ENCODE data around the gene TRIM37.

Gene TRIM37

GRCh38 chr17:58998871-58999270, 107.8 kb downstream of the TRIM37 start:
- H3K79me2 ChIP-seq (ENCODE audit: insufficient read depth, low read length), result no peaks in the 10 kb centered on the region
- H3K27ac ChIP-seq (ENCODE audit: low read length), result no peak overlapping the region
- H3K9me3 ChIP-seq (ENCODE audit: insufficient read depth, low read length, severe bottlenecking), result no peaks in the 10 kb centered on the region
- H3K4me2 ChIP-seq (ENCODE audit: insufficient read depth, low read length), result no peak overlapping the region
- TF ChIP-seq CTCF (IDR thresholded peaks at IDR 0.05; ENCODE audit: borderline replicate concordance, extremely low read depth, low read length, poor library complexity, severe bottlenecking) (no peak), EZH2 (IDR thresholded peaks at IDR 0.05; ENCODE audit: borderline replicate concordance, low read depth, low read length, severe bottlenecking) (no peak)
- ATAC-seq (ENCODE audit: insufficient read depth, low read depth), result no peak
- no peak overlapping the region for H3K4me3 ChIP-seq (ENCODE audit: low read depth in 1 of 2, low read length in 2 of 2)
- H4K20me1 ChIP-seq (ENCODE audit: insufficient read depth, low read length), result no peaks in the 10 kb centered on the region
- DNase-seq, result no peak
- no peak overlapping the region for H3K9ac ChIP-seq (ENCODE audit: low read depth, low read length)
- H2AFZ ChIP-seq (ENCODE audit: low read depth, low read length), result no peak overlapping the region
- peaks cover 75% of the 10 kb centered on the region for H3K36me3 ChIP-seq (ENCODE audit: insufficient read depth, low read length)
- H3K4me1 ChIP-seq (ENCODE audit: insufficient read depth, low read length), result no peaks in the 10 kb centered on the region
- H3K27me3 ChIP-seq (ENCODE audit: insufficient read depth, low read length, poor library complexity), result no peaks in the 10 kb centered on the region

- no peak for DNase-seq
- H3K9ac ChIP-seq (ENCODE audit: low read depth, low read length), result no peak overlapping the region
- no peak for TF ChIP-seq EZH2 (IDR thresholded peaks at IDR 0.05; ENCODE audit: borderline replicate concordance, low read depth, low read length, severe bottlenecking)
- TF ChIP-seq CTCF (IDR thresholded peaks at IDR 0.05; ENCODE audit: borderline replicate concordance, extremely low read depth, low read length, poor library complexity, severe bottlenecking), result no peak
- peaks cover 72% of the 10 kb centered on the region for H3K36me3 ChIP-seq (ENCODE audit: insufficient read depth, low read length)
- no peaks in the 10 kb centered on the region for H3K4me1 ChIP-seq (ENCODE audit: insufficient read depth, low read length)
- no peaks in the 10 kb centered on the region for H3K27me3 ChIP-seq (ENCODE audit: insufficient read depth, low read length, poor library complexity)
- no peak overlapping the region for H3K4me2 ChIP-seq (ENCODE audit: insufficient read depth, low read length)
- ATAC-seq (ENCODE audit: insufficient read depth, low read depth), result no peak
- no peaks in the 10 kb centered on the region for H3K9me3 ChIP-seq (ENCODE audit: insufficient read depth, low read length, severe bottlenecking)
- no peak overlapping the region for H2AFZ ChIP-seq (ENCODE audit: low read depth, low read length)
- H3K79me2 ChIP-seq (ENCODE audit: insufficient read depth, low read length), result no peaks in the 10 kb centered on the region
- H4K20me1 ChIP-seq (ENCODE audit: insufficient read depth, low read length), result no peaks in the 10 kb centered on the region
- H3K27ac ChIP-seq (ENCODE audit: low read length), result no peak overlapping the region
- no peak overlapping the region for H3K4me3 ChIP-seq (ENCODE audit: low read depth in 1 of 2, low read length in 2 of 2)
Observed at GRCh38 chr17:58997756-58998553, 108.7 kb downstream of the TRIM37 start.

- Histone ChIP-seq H4K20me1 (ENCODE audit: insufficient read depth, low read length) (no peaks in the 10 kb centered on the region), H3K4me1 (ENCODE audit: insufficient read depth, low read length) (no peaks in the 10 kb centered on the region), H3K79me2 (ENCODE audit: insufficient read depth, low read length) (no peaks in the 10 kb centered on the region), H3K4me2 (ENCODE audit: insufficient read depth, low read length) (no peak overlapping the region), H3K9me3 (ENCODE audit: insufficient read depth, low read length, severe bottlenecking) (no peaks in the 10 kb centered on the region), H3K4me3 (ENCODE audit: low read depth in 1 of 2, low read length in 2 of 2) (no peak overlapping the region), H3K9ac (ENCODE audit: low read depth, low read length) (no peak overlapping the region), H2AFZ (ENCODE audit: low read depth, low read length) (no peak overlapping the region), H3K27me3 (ENCODE audit: insufficient read depth, low read length, poor library complexity) (no peaks in the 10 kb centered on the region), H3K36me3 (ENCODE audit: insufficient read depth, low read length) (peaks cover 64% of the 10 kb centered on the region; the same call in 1 of the 2 replicates), H3K27ac (ENCODE audit: low read length) (no peak overlapping the region)
- no peak for TF ChIP-seq EZH2 (IDR thresholded peaks at IDR 0.05; ENCODE audit: borderline replicate concordance, low read depth, low read length, severe bottlenecking)
- TF ChIP-seq CTCF (IDR thresholded peaks at IDR 0.05; ENCODE audit: borderline replicate concordance, extremely low read depth, low read length, poor library complexity, severe bottlenecking), result no peak
- DNase-seq (no peak), ATAC-seq (ENCODE audit: insufficient read depth, low read depth) (no peak)
Observed at GRCh38 chr17:58996968-58997367, 109.7 kb downstream of the TRIM37 start.

Measured in DND-41 (cell line).